GM18511 (cell line): ENCODE measurements around the gene TXNRD2.
"Not testable (repeated sequence)": the region's sequence is repeated elsewhere in the genome, so short reads cannot be mapped to it uniquely, and the experiment has no call there.

ENCODE experiments used
- ATAC-seq: cut with Tn5 transposase; IDR thresholded peaks from one replicate; pipeline ENCODE4 v1.9.1; 2021; ENCODE audit warnings: mild to moderate bottlenecking, moderate library complexity; ENCODE audit not compliant: unreplicated experiment

Gene TXNRD2

GRCh38 chr22:19909350-19910179 is 32.1 kb downstream of the TXNRD2 start:
- ATAC-seq = no peak

DNA sequence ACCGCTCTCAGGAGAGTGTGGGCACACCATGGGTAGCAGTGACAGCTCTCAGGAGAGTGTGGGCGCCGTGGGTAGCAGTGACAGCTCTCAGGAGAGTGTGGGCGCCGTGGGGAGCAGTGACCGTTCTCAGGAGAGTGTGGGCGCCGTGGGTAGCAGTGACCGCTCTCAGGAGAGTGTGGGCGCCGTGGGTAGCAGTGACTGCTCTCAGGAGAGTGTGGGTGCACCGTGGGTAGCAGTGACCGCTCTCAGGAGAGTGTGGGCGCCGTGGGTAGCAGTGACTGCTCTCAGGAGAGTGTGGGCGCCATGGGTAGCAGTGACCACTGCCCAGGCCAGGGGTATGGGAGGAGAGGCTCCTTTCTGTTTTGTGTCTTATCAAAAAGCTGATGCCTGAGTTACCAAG is 33.7 kb downstream of the TXNRD2 start:
- ATAC-seq = not testable (repeated sequence)

DNA sequence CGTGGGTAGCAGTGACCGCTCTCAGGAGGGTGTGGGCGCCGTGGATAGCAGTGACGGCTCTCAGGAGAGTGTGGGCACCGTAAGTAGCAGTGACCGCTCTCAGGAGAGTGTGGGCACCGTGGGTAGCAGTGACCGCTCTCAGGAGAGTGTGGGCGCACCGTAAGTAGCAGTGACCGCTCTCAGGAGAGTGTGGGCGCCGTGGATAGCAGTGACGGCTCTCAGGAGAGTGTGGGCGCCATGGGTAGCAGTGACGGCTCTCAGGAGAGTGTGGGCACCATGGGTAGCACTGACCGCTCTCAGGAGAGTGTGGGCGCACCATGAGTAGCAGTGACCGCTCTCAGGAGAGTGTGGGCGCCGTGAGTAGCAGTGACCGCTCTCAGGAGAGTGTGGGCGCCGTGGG is 34.8 kb downstream of the TXNRD2 start:
- not testable (repeated sequence) for ATAC-seq

GRCh38 chr22:19905347-19906276 is 36.0 kb downstream of the TXNRD2 start:
- no peak for ATAC-seq

GRCh38 chr22:19904935-19905334 is 36.7 kb downstream of the TXNRD2 start:
- no peak for ATAC-seq

GRCh38 chr22:19904174-19904856 is 37.3 kb downstream of the TXNRD2 start:
- ATAC-seq = no peak

GRCh38 chr22:19903513-19903912 is 38.1 kb downstream of the TXNRD2 start:
- ATAC-seq = no peak

- no peak for ATAC-seq
These were observed 38.6 kb downstream of the TXNRD2 start for GRCh38 chr22:19903031-19903430.

- no peak for ATAC-seq
These were observed 39.3 kb downstream of the TXNRD2 start for GRCh38 chr22:19902245-19902715.

GRCh38 chr22:19901577-19902244 is 39.9 kb downstream of the TXNRD2 start:
- ATAC-seq = no peak

DNA sequence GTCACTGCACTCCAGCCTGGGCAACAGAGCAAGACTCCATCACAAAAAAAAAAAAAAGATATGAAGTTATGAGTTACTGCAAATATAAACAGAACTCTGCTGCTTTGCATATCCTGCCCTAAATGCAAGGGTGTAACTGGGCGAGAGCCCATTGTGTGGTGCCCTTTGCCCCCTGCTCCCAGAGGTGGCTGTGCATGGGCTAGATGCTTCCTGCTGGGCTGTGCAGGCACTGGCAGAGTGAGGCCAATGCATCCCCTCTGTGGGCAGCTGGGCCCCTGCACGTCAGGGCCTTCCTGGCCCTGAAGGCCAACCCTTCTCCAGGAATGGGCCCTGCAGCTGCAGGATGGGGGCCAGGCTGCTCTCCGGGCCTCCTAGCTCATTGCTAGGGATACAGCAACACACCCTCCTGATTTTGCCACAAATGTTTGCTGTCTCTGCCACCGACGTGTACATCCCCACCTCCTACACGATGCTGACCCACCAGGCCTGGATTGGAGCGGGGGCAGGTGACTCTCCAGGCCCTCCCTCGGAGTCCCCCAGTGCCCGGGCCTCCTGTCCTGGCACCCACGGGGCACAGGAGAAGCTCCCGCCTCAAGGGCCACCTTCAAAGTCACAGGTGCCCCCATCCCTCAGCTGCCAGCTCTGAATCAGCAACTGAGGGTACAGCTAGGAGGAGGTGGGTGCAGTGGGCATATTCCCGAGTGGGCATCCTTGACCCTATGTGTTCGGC is 40.7 kb downstream of the TXNRD2 start:
- ATAC-seq = no peak

DNA sequence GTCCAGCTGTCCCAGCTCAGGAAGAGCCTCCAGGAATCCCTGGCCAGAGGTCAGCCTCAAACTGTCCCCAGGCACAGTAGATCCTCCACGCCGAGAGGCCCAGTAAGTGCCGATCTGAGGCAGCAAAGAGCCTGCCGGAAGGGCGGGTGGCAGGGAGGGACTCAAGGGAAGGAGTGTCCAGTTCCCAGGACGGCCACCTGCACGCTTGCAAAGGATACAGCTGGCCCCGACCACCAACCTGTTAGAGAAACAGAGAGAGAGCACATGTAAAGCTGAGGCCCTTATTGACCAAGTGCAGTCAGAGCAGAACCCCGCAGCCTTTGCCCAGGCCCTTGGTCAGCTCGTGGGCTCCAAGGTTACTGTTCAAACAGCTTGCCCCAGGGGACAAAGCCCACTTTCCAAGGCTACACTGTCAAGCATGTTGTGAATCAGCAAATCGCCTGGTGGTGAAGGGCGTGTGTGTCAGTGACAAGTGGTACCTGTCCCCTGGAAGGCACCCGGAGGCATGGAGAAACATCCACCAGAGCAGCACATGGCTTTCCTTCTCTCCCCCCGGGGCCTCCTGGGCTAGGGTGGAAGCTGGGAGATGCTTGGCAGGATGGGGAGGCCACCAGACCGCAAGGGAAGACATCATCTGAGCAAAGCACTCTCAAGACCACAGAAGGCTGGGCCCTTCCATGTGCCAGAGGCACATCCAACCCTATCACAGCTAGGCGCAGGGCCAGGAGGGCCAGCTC is 42.6 kb downstream of the TXNRD2 start:
- ATAC-seq = no peak

DNA sequence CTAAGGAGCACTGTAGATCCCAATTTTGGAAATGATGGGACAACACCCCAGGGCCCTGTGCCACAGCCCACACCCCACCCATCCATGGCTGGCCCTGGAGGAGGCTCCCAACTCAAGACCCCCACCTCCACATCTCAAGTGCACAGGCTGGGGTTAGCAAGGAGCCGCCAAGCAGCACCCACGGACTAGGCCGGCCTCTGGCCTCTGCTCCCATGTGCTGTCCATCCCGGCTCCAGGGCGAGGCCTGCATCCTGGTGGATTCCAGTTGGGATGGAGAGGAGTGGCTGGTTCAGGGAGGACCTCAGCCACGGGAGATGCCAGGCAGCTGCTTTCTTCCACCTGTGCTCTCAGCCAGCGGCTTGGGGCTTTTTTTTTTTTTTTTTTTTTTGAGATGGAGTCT is 43.5 kb downstream of the TXNRD2 start:
- no peak for ATAC-seq

- ATAC-seq = no peak
These were observed 43.9 kb downstream of the TXNRD2 start for GRCh38 chr22:19897726-19898125.

DNA sequence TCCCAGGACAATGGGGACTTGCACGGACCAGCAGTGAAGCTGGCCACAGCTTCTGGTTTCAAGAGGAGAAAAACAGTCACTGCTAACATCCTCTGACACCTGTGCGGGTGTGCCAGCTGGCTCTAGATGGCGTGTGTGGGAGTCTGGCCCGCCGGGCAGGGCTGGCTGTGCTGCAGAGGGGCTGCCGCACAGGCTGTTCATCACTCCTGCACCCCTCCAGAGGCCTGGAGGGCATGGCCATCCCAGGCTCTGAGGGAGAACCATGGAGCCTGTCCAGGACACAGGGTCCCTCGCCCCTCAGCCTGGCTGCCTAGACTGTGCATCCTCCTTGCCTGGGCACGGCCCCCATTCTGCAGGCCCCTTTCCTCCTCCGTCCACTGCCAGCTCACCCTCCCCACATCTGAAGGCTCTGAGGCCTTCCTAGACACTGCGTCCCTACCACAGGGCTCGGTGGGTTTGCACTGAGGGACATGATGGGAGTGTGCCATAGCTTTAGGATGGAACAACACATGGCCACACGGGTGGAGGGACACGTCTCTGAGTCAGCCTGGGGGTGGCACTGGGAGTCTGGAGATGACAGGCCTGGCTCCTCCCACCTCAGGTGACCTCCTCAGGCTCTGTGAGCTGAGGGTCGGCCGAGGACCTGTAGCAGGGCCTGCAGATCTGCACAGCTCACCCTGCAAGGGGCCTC is 44.8 kb downstream of the TXNRD2 start:
- ATAC-seq = no peak

DNA sequence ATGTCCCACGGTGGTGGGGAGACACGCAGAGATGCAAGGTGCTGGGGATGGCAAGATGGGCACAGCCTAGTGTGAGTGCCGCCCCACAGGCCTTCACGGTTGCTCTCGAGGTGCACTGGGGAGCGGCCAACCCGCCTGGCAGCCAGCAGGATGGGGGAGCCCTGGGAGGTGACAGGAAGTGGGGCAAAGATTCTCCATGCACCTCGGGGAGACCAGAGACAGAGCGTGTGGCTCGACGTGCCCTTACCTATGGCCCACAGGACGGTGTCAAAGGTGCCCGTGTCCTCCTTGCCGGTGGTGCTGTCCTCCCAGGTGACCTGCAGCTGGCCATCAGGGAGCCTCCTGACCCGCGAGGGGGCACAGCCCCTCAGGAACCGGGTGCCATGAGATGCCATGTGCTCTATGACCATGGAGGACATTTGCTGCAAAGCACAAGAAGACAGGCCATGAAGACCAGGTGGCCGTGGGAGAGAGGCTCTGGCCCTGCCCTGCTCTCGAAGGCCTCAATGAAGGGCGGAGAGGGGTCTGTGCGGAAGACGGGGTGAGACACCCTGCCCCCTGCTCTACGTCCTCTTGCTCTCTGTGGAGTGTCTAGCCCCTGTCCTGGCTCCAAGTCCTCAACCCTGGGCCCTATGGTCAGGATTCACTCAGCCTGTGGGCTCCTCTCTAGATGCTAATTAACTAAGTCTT is 46.3 kb downstream of the TXNRD2 start:
- ATAC-seq = no peak

DNA sequence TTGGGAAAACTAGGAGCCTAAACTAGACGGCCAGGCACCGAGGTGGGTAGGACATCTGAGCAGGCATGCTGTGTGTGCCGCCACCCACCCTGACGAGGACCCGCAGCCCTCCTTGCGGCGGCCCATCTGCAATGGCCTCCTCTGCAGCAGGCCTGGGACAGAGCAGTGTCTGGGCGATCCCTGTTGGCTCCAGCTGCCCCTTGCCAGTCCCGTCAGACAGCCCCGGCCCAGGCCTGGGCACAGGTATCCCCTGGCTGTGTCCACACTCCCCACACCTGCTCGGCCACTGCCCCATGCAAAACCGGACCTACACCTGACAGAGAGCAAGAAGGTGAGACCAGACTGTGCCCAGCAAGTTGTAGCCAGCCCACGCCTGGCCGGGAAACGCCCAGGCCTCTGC is 48.3 kb downstream of the TXNRD2 start:
- ATAC-seq = no peak

GRCh38 chr22:19892925-19893324 is 48.7 kb downstream of the TXNRD2 start:
- no peak for ATAC-seq
